ENCODE results near the gene EWSR1. TPM values are rescaled to one million over a fixed set of nuclear protein-coding genes. Genes with fewer than 3 reads are reported as not detected.

EWSR1 gene
- total RNA-seq, 6 experiments from 2014 or later, result 200 to 291 (median 270) TPM

GRCh38 chr22:29277927-29278326 lies 9.9 kb downstream of the EWSR1 start:
- Mint-ChIP-seq H3K27me3 (ENCODE audit: insufficient read depth) (peaks cover 4% of the 10 kb centered on the region), H3K36me3 (ENCODE audit: low read depth) (peaks cover 70% of the 10 kb centered on the region), H3K27ac (no peak overlapping the region), H3K4me1 (ENCODE audit: low read depth) (peaks cover 40% of the 10 kb centered on the region), H3K9me3 (no peaks in the 10 kb centered on the region), H3K4me3 (no peak overlapping the region)
- no peak for DNase-seq
- no peak for TF ChIP-seq CTCF (IDR thresholded peaks at IDR 0.05)

GRCh38 chr22:29284196-29284595 lies 16.1 kb downstream of the EWSR1 start:
- peaks cover 7% of the 10 kb centered on the region for H3K27me3 Mint-ChIP-seq (ENCODE audit: insufficient read depth)
- H3K9me3 Mint-ChIP-seq, result no peaks in the 10 kb centered on the region
- H3K36me3 Mint-ChIP-seq (ENCODE audit: low read depth), result peaks cover 54% of the 10 kb centered on the region
- DNase-seq, result no peak
- no peak overlapping the region for H3K27ac Mint-ChIP-seq
- no peaks in the 10 kb centered on the region for H3K4me1 Mint-ChIP-seq (ENCODE audit: low read depth)
- no peak overlapping the region for H3K4me3 Mint-ChIP-seq
- TF ChIP-seq CTCF (IDR thresholded peaks at IDR 0.05), result no peak

- H3K36me3 Mint-ChIP-seq (ENCODE audit: low read depth), result peaks cover 68% of the 10 kb centered on the region
- H3K4me3 Mint-ChIP-seq, result no peak overlapping the region
- no peak for TF ChIP-seq CTCF (IDR thresholded peaks at IDR 0.05)
- H3K27me3 Mint-ChIP-seq (ENCODE audit: insufficient read depth), result peaks cover 4% of the 10 kb centered on the region; the same call in 1 of the 2 replicates
- no peaks in the 10 kb centered on the region for H3K9me3 Mint-ChIP-seq
- DNase-seq, result no peak
- no peaks in the 10 kb centered on the region for H3K4me1 Mint-ChIP-seq (ENCODE audit: low read depth)
- H3K27ac Mint-ChIP-seq, result peak overlapping the region; percentile 64; the same call in 1 of the 2 replicates
Measured at GRCh38 chr22:29288837-29289236, 20.8 kb downstream of the EWSR1 start.

- Mint-ChIP-seq H3K36me3 (ENCODE audit: low read depth) (peaks cover 62% of the 10 kb centered on the region), H3K27me3 (ENCODE audit: insufficient read depth) (peaks cover 4% of the 10 kb centered on the region; the same call in 1 of the 2 replicates), H3K4me3 (no peak overlapping the region), H3K9me3 (no peaks in the 10 kb centered on the region), H3K27ac (no peak overlapping the region), H3K4me1 (ENCODE audit: low read depth) (no peaks in the 10 kb centered on the region)
- no peak for DNase-seq
- no peak for TF ChIP-seq CTCF (IDR thresholded peaks at IDR 0.05)
Measured at GRCh38 chr22:29290061-29290460, 22.0 kb downstream of the EWSR1 start.

- Mint-ChIP-seq H3K27me3 (ENCODE audit: insufficient read depth) (no peaks in the 10 kb centered on the region), H3K9me3 (no peaks in the 10 kb centered on the region), H3K36me3 (ENCODE audit: low read depth) (peaks cover 62% of the 10 kb centered on the region), H3K4me3 (no peak overlapping the region), H3K4me1 (ENCODE audit: low read depth) (no peaks in the 10 kb centered on the region), H3K27ac (0 out of 2 replicates have a peak overlapping the region, but pooled peaks have one; percentile 4)
- no peak for TF ChIP-seq CTCF (IDR thresholded peaks at IDR 0.05)
- DNase-seq, result no peak
Measured at GRCh38 chr22:29291215-29291614, 23.1 kb downstream of the EWSR1 start.

GRCh38 chr22:29292379-29292778 lies 24.3 kb downstream of the EWSR1 start:
- DNase-seq, result no peak
- Mint-ChIP-seq H3K27me3 (ENCODE audit: insufficient read depth) (no peaks in the 10 kb centered on the region), H3K4me1 (ENCODE audit: low read depth) (no peaks in the 10 kb centered on the region), H3K36me3 (ENCODE audit: low read depth) (peaks cover 58% of the 10 kb centered on the region), H3K27ac (no peak overlapping the region), H3K4me3 (no peak overlapping the region), H3K9me3 (no peaks in the 10 kb centered on the region)
- TF ChIP-seq CTCF (IDR thresholded peaks at IDR 0.05), result no peak
